Activated CD8-positive, alpha-beta memory T cell treated with anti-CD3 and anti-CD28 coated beads, Interleukin-2, amount 50 U/mL, for 24 hours (primary cell): ENCODE results near the gene RNFT2.

ENCODE experiments used
- DNase-seq: peaks from one replicate; pipeline ENCODE4 v3.0.0-alpha.2; 2020; ENCODE audit errors: extremely low read depth

Gene RNFT2, protein sequence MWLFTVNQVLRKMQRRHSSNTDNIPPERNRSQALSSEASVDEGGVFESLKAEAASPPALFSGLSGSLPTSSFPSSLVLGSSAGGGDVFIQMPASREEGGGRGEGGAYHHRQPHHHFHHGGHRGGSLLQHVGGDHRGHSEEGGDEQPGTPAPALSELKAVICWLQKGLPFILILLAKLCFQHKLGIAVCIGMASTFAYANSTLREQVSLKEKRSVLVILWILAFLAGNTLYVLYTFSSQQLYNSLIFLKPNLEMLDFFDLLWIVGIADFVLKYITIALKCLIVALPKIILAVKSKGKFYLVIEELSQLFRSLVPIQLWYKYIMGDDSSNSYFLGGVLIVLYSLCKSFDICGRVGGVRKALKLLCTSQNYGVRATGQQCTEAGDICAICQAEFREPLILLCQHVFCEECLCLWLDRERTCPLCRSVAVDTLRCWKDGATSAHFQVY

GRCh38 chr12:116737774-116738657, at the start of gene RNFT2, which contains the start of gene SPRING1:
Gene RNFT2, plus strand, starts transcription at chr12:116738315. Its CDS starts 2,183 bp downstream, at chr12:116740498.
Gene SPRING1, minus strand, starts transcription at chr12:116738069. Its CDS starts 169 bp downstream, at chr12:116737900.
- DNase-seq = peak; percentile 99

DNA sequence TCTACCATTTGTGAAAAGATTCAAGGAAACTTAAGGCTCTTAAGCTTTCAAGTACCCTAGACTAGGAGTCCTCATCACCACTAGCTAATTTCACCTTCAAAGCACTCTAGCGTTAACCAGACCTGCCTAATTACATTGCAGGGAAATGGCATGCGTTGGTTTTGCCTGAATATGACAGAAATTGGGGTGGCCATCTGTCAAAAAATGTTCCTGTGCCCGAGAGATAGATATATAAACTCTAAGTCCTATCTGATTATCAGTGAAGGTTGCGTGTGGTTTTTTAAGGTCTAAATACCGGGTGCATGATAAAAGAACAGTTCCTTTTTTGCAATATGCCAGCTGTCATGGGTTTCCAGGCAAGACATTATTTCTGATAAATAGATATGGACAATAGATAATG, 48.6 kb upstream of the RNFT2 start:
- no peak for DNase-seq

DNA sequence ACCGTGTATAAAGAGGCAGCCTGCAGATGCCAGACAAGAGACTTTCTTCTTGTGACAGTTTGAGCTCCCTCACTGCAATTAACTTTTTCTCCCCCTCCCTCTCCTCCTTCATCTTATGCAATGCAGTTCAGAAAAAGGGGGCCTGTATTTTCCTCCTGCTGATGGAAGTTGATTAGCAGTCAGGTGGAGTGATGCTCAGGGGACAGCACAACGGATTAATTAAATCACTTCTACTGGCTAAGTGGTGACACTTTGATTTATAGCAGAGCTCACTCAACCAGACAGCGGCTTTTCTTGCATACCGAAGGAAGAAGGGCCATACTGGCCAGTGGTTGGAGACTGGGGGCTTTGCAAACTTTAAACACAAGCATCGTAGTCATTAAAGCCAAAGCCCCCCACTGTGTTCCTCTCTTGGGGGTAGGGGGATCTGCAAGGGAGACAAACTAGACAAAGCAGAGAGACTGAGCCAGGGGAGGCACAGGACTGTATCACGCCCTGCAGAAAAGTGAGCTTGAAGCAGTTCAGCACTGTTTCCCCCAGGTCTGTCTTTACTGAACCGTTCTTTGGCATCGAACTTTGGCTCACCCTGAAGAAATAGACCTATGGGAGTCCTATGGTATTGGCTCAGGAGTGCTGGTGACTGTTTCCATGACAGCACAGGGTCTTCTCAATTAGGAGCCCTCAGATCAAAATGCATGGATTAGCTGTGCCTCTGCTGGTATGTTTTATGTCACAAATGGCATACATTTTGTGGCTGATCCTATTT, 48.0 kb upstream of the RNFT2 start:
- no peak for DNase-seq

- no peak for DNase-seq
Measured at GRCh38 chr12:116691205-116691604, 46.9 kb upstream of the RNFT2 start.

DNA sequence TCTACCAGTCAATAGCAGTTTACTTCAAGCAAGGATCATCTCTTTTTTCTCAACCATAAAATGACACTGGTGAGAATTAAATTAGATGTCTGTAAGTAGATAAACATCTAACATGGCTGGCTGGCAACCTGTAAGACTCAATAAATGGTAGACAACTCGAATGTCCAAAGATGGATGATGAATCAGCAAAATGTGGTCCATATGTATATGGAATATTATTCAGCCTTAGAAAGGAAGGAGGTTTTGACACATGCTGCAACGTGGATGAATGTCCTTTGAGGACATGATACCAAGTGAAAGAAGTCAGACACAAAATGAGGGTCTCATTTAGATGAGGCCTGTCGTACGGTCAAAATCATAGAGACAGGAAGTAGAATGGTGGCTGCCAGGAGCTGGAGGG, 46.5 kb upstream of the RNFT2 start:
- no peak for DNase-seq

DNA sequence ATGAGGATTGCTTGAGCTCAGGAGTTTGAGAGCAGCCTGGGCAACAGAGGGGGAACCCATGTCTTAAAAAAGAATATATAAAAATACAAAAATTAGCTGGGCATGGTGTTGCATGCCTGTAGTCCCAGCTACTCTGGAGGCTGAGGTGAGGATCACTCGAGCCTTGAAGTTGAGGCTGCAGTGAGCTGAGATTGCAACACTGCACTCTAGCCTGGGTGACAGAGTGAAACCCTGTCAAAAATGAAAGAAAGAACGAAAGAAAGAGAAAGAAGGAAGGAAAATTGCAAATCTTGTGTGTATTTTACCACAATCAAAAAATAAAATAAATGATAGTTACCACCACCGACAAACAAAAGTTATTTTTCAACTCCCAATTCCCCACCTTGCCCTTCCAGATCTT, 45.5 kb upstream of the RNFT2 start:
- no peak for DNase-seq

- DNase-seq = no peak
Measured at GRCh38 chr12:116693286-116694227, 44.6 kb upstream of the RNFT2 start.

DNA sequence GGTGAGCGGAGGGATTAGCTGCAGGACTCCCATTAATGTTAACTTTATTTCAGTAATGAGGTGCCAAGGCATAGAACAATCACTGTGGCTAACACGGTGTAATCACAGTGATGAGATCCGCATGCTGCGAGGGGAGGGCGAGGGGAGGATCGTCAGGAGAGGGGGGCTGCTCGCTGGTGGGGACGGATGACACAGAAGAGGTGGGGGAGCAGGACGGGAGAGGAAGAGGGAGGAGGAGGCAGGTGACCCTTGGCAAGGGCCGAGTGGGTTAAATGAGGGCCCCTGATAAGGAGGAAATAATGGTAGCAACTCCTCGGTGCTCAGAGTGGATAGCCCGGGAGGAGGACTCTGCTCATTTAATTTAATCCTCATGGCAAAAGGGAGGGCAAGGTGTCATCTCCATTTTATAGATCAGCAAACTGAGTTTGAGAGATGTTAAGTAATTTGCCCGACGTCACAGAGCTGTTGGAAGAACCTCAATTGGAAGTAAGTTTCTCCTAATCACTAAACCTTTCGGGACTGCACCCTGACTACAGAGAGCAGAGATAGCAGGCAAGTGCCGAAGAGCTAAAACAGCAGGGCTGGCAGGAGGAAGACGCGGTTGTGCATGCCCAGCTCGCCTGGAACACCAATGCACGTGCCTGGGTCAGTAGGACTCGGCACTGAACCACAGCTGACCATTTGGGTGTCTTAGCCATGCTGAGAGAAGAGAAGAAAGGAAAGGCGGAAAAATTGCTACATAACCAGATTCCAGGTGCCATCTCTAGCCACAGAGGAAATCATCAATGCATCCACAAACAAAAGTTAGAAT, 43.3 kb upstream of the RNFT2 start:
- DNase-seq = no peak

DNA sequence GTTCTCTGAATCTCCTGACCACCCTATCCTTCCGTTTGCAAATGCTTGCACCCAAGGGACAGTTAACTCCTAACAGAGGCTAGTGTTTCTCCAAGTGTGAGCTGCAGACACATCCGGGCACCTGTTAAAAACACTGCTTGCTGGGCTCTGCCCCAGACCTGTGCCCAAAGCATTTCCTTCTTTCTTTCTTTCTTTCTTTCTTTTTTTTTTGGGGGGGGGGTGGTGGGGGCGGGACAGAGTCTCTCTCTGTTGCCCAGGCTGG, 42.7 kb upstream of the RNFT2 start:
- DNase-seq = no peak

- no peak for DNase-seq
Measured at GRCh38 chr12:116697305-116697704, 40.8 kb upstream of the RNFT2 start.

DNA sequence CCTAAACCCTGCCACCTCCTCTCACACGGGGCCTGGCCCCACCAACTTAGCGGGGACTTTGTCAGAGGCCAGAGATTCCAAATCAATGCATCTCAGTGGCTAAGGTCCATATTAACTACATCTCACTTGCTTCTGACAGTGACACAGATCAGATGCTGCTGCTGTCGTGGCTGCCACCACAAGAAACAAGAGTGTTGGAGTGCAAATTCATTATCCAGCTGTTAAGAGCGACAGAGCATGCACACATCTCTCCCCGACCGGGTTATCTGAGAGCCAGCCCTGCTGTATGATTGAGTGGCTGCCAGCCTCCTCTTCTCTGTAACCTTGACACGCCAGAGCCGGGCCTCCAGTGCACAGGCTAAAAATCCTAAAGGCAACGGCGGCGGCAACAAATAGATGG, 40.4 kb upstream of the RNFT2 start:
- DNase-seq = no peak

DNA sequence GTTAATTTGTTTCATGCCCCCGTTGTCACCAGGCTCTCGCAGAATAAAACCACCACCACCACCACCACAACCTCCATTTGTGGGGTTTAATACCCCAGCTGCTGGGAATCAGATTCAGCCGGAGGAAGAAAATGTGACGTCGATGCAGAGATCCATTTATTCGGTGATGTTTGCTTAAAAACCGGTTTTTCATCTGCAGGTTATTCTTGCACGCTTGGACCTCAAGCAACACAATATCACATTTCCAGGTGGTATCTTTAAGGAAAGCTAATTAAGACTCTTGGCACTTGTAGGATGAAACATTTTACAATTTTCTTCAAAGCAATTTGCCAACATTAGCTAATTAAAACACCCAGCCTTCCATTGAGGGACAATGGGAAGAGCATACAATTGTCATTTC, 40.0 kb upstream of the RNFT2 start:
- no peak for DNase-seq

DNA sequence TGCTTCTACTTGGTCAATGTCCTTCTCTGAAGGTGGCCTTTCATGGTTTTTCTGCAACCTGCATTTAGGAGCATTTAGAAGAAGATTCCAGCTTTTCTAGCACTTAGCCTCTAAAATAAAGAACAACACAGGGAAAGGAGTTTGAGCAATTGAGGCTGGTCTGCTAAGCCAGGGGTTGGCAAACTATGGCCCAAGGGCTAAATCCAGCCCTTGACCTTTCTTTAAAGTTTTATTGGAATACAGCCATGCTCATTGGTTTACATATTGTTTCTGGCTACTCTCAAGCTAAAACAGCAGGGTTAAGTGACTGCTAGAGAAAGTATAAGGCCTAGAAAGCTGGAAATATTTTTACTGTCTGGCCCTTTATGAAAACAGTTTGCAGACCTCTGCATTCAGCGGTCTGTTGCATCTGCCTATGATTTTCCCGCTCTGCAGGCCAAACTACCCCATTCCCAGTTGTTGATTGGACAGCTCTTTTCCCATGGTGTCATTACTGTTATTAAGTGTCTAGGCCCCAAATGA, 39.5 kb upstream of the RNFT2 start:
- DNase-seq = no peak

- no peak for DNase-seq
Measured at GRCh38 chr12:116700066-116700465, 38.0 kb upstream of the RNFT2 start.

DNA sequence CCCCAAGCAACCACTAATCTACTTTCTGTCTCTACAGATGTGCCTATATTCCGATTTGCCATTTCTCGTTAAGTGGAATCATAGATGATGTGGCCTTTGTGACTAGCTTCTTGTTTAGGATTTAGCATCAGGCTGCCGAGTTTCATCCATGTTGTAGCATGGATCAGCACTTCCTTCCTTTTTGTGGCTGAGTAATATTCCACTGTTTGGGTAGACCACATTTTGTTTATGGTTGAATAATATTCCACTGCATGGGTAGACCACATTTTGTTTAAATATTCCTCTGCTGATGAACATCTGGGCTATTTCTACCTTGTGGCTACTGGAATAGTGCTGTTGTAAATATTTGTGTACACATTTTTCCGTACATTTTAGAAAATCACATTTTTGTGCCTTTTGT, 36.7 kb upstream of the RNFT2 start:
- DNase-seq = no peak

DNA sequence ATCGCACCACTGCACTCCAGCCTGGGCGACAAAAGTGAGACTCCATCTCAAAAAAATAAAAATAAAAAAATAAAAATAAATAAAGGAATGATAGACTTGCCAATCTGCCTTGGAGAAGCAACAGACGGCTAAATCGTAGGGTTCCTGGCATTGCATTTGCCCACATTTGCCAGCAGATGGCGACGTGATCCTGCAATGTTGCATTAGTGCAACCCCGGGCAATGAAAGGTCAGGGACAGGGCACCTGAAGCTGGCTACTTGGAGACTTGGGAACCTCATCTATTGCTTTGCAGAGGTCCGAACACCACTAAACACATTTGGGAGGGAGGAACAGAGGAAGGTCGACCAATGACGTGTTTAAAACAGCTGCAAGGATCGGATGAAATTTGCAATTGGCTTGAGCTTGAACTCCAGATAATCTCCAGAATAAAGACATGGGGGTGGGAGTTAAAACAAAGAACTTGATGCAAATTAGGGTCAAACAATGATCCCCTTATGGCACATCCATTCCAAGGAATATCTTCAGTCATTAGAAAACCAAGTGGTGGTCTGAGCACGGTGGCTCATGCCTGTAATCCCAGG, 34.8 kb upstream of the RNFT2 start:
- peak; percentile 37 for DNase-seq

GRCh38 chr12:116707751-116708150, 30.4 kb upstream of the RNFT2 start:
- DNase-seq = no peak

GRCh38 chr12:116708826-116709756, 29.0 kb upstream of the RNFT2 start:
- DNase-seq = no peak

DNA sequence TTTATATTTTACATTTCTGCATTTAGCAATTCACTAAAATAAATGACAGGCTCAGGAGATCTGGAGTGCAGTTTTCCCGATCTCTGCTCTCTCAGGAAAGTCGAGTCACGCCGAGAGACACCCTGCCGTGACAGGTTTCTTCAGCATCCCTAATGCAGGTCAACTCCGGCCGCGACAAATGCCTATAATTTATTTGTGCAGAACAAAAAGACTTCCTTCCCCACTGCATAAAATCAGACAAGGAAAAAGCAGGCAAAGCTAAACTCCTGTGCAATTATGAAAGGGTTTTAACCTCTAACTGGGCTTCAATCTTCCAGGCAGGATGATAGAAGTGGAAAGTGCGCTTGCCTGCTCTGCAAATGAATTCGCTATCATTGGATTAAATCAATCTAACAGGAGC, 28.3 kb upstream of the RNFT2 start:
- no peak for DNase-seq
